RWPE2 (cell line): Measurements from ENCODE around the gene HOXB7.

Source experiments
- ATAC-seq: fragments of 200-7000 bp; cut with Tn5 transposase; 3 replicates; pipeline ENCODE4 v1.9.1; 2021; ENCODE audit warnings: low read depth
- DNase-seq: peaks from one replicate; pipeline ENCODE4 v3.0.0-alpha.2; 2020; ENCODE audit warnings: low spot score
- H3K27ac ChIP-seq: fragments of 450-650 bp; 2 replicates; pipeline ENCODE4 v1.5.1; 2017; ENCODE audit warnings: mild to moderate bottlenecking; ENCODE audit not compliant: poor library complexity, severe bottlenecking
- H3K27me3 ChIP-seq: fragments of 250-450 bp; sonication (Bioruptor Pico); 2 replicates; pipeline ENCODE4 v1.5.1; 2021; ENCODE audit warnings: mild to moderate bottlenecking, moderate library complexity; ENCODE audit not compliant: insufficient read depth, poor library complexity, severe bottlenecking
- H3K36me3 ChIP-seq: fragments of 250-450 bp; sonication (Bioruptor Pico); 2 replicates; pipeline ENCODE4 v1.5.1; 2020; ENCODE audit warnings: low read depth, mild to moderate bottlenecking, moderate library complexity
- H3K4me1 ChIP-seq: fragments of 250-450 bp; sonication (Bioruptor Pico); 2 replicates; pipeline ENCODE4 v1.5.1; 2021; ENCODE audit warnings: mild to moderate bottlenecking, moderate library complexity; ENCODE audit not compliant: insufficient read depth, poor library complexity, severe bottlenecking
- H3K4me3 ChIP-seq: fragments of 250-450 bp; sonication (Bioruptor Pico); 2 replicates; pipeline ENCODE4 v1.5.1; 2021; ENCODE audit warnings: mild to moderate bottlenecking, moderate library complexity; ENCODE audit not compliant: severe bottlenecking
- H3K9me3 ChIP-seq: fragments of 250-450 bp; sonication (Bioruptor Pico); 2 replicates; pipeline ENCODE4 v1.5.1; 2021; ENCODE audit warnings: mild to moderate bottlenecking, moderate library complexity; ENCODE audit not compliant: severe bottlenecking
- CTCF ChIP-seq: fragments of 450-650 bp; IDR thresholded peaks from one replicate; pipeline ENCODE4 v1.5.1; 2017; ENCODE audit warnings: mild to moderate bottlenecking, moderate library complexity; ENCODE audit not compliant: poor library complexity, severe bottlenecking

Gene HOXB7

GRCh38 chr17:48647103-48647962 lies 36.5 kb upstream of the HOXB7 start:
- Histone ChIP-seq H3K27me3 (peaks cover 17% of the 10 kb centered on the region), H3K4me1 (no peaks in the 10 kb centered on the region), H3K4me3 (peak overlapping the region; percentile 45), H3K36me3 (no peaks in the 10 kb centered on the region), H3K27ac (peak overlapping the region; percentile 58), H3K9me3 (no peaks in the 10 kb centered on the region)
- no peak for TF ChIP-seq CTCF
- DNase-seq (no peak), ATAC-seq (peak; percentile 27; the same call in 2 of the 3 replicates)

GRCh38 chr17:48646183-48647102 lies 35.6 kb upstream of the HOXB7 start:
- H3K36me3 ChIP-seq = no peaks in the 10 kb centered on the region
- no peaks in the 10 kb centered on the region for H3K9me3 ChIP-seq
- no peaks in the 10 kb centered on the region for H3K4me1 ChIP-seq
- H3K27ac ChIP-seq = peak overlapping the region; percentile 58
- TF ChIP-seq CTCF = no peak
- DNase-seq (no peak), ATAC-seq (peak; percentile 72)
- peak overlapping the region; percentile 45 for H3K4me3 ChIP-seq
- peaks cover 17% of the 10 kb centered on the region for H3K27me3 ChIP-seq

- H3K27me3 ChIP-seq = peaks cover 17% of the 10 kb centered on the region
- no peak for DNase-seq
- no peak for ATAC-seq
- TF ChIP-seq CTCF = no peak
- H3K27ac ChIP-seq = peak overlapping the region; percentile 58
- no peaks in the 10 kb centered on the region for H3K36me3 ChIP-seq
- no peaks in the 10 kb centered on the region for H3K4me1 ChIP-seq
- peak overlapping the region; percentile 45 for H3K4me3 ChIP-seq
- no peaks in the 10 kb centered on the region for H3K9me3 ChIP-seq
These were observed 34.9 kb upstream of the HOXB7 start for GRCh38 chr17:48645639-48646182.

GRCh38 chr17:48644910-48645557 lies 34.2 kb upstream of the HOXB7 start:
- no peak for TF ChIP-seq CTCF
- Histone ChIP-seq H3K27ac (no peak overlapping the region), H3K4me3 (no peak overlapping the region), H3K36me3 (no peaks in the 10 kb centered on the region), H3K27me3 (peaks cover 17% of the 10 kb centered on the region), H3K9me3 (no peaks in the 10 kb centered on the region), H3K4me1 (no peaks in the 10 kb centered on the region)
- no peak for DNase-seq
- no peak for ATAC-seq
